Endodermal cell (in vitro differentiated cells): ENCODE data around the gene CKAP2L. TPM values are rescaled to one million over a fixed set of nuclear protein-coding genes. Genes with fewer than 3 reads are reported as not detected.

ENCODE experiments used
- DNase-seq: peaks from one replicate; pipeline ENCODE4 v3.0.0-alpha.2; 2017
- H3K27ac ChIP-seq: 2 replicates; pipeline ENCODE4 v1.5.1; 2013; ENCODE audit warnings: mild to moderate bottlenecking, low read depth, low read length, moderate library complexity
- H3K27me3 ChIP-seq: 2 replicates; pipeline ENCODE4 v1.6.1; 2013; ENCODE audit warnings: mild to moderate bottlenecking, low read length, moderate library complexity; ENCODE audit not compliant: insufficient read depth, control insufficient read depth, poor library complexity, severe bottlenecking
- H3K36me3 ChIP-seq: 2 replicates; pipeline ENCODE4 v1.7.0; 2013; ENCODE audit warnings: mild to moderate bottlenecking, low read length, moderate library complexity; ENCODE audit not compliant: control insufficient read depth, insufficient read depth
- H3K4me1 ChIP-seq: one replicate; pipeline ENCODE4 v1.7.0; 2013; ENCODE audit warnings: low read length; ENCODE audit not compliant: control insufficient read depth, insufficient read depth
- H3K4me3 ChIP-seq: 2 replicates; pipeline ENCODE4 v1.5.1; 2013; ENCODE audit warnings: mild to moderate bottlenecking, low read length, moderate library complexity
- H3K9ac ChIP-seq: 2 replicates; pipeline ENCODE4 v1.6.1; 2013; ENCODE audit warnings: mild to moderate bottlenecking, low read length, moderate library complexity; ENCODE audit not compliant: poor library complexity, severe bottlenecking; ENCODE audit errors: extremely low read depth
- H3K9me3 ChIP-seq: 2 replicates; pipeline ENCODE4 v1.6.1; 2013; ENCODE audit warnings: mild to moderate bottlenecking, low read length, moderate library complexity; ENCODE audit not compliant: control insufficient read depth
- H3K27ac Mint-ChIP-seq: 2 replicates; pipeline ENCODE4 v1.8.0; 2020; ENCODE audit warnings: mixed read lengths
- H3K27me3 Mint-ChIP-seq: 2 replicates; pipeline ENCODE4 v1.8.0; 2021; ENCODE audit warnings: mild to moderate bottlenecking, mixed read lengths; ENCODE audit not compliant: insufficient read depth
- H3K36me3 Mint-ChIP-seq: 2 replicates; pipeline ENCODE4 v1.8.0; 2020; ENCODE audit warnings: low read depth, mixed read lengths
- H3K4me1 Mint-ChIP-seq: 2 replicates; pipeline ENCODE4 v1.8.0; 2020; ENCODE audit warnings: mixed read lengths
- H3K4me3 Mint-ChIP-seq: 2 replicates; pipeline ENCODE4 v1.8.0; 2020; ENCODE audit warnings: mild to moderate bottlenecking, moderate library complexity, mixed read lengths
- H3K9me3 Mint-ChIP-seq: 2 replicates; pipeline ENCODE4 v1.8.0; 2020; ENCODE audit warnings: mild to moderate bottlenecking, mixed read lengths
- WGBS, 2 experiments: methylation state at CpG; one replicate each; pipeline versions ENCODE4 v1.1.5 to v1.1.7; 2013; ENCODE audit warnings: missing lambda C conversion rate in 2 of 2, mixed read lengths in 1 of 2; ENCODE audit not compliant: insufficient coverage in 1 of 2, insufficient read length in 1 of 2; 5-methylcytosine and 5-hydroxymethylcytosine counted together
- long read RNA-seq, 4 experiments: library from polyadenylated mRNA in 2 of 4; library from RNA in 1 of 4; library from capped mRNA in 1 of 4; stranded (forward) in 3 of 4; unstranded in 1 of 4; transcript quantifications; one replicate each; pipeline ENCODE4 v2.0.0, GENCODE V29; 2020 to 2021; ENCODE audit warnings: inconsistent platforms in 1 of 4
- polyA plus RNA-seq, 2 experiments: library from polyadenylated mRNA; stranded (reverse); fragments of 50-300 nt; gene quantifications; one replicate each; pipeline ENCODE4 v1.2.3, GENCODE V29; 2013
- total RNA-seq, 2 donors: library from RNA; stranded (reverse); fragmentation: NEBNext Ultra II Directional in 1 of 2; extraction: Animal tissue kit (Norgen Biotek cat#: 25700) in 1 of 2; gene quantifications; 2 replicates in 1 of 2; 3 replicates in 1 of 2; pipeline ENCODE4 v1.2.1, GENCODE V29; 2021
- TF ChIP-seq, protein P1 (sequence below): fragments of 200-600 bp; sonication (generic); conservative IDR thresholded peaks from 2 replicates; pipeline ENCODE4 v1.5.0; 2021; ENCODE audit warnings: antibody characterized with exemption, mild to moderate bottlenecking

CKAP2L gene, protein sequence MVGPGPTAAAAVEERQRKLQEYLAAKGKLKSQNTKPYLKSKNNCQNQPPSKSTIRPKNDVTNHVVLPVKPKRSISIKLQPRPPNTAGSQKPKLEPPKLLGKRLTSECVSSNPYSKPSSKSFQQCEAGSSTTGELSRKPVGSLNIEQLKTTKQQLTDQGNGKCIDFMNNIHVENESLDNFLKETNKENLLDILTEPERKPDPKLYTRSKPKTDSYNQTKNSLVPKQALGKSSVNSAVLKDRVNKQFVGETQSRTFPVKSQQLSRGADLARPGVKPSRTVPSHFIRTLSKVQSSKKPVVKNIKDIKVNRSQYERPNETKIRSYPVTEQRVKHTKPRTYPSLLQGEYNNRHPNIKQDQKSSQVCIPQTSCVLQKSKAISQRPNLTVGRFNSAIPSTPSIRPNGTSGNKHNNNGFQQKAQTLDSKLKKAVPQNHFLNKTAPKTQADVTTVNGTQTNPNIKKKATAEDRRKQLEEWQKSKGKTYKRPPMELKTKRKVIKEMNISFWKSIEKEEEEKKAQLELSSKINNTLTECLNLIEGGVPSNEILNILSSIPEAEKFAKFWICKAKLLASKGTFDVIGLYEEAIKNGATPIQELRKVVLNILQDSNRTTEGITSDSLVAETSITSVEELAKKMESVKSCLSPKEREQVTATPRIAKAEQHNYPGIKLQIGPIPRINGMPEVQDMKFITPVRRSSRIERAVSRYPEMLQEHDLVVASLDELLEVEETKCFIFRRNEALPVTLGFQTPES
- 10 to 100 TPM; 20.1 to 30.3 TPM for total RNA-seq
- polyA plus RNA-seq (2013, experiment 1 of 2), result 29.4 TPM
- 34.1 TPM for polyA plus RNA-seq (2013, experiment 2 of 2)
- long read RNA-seq, experiment 1, full-length matches to known transcripts, result 2 of 10 reads
- long read RNA-seq, experiment 1, partial matches to known transcripts, result 3 of 10 reads
- long read RNA-seq, experiment 1, other reads (novel, unspliced or antisense), result 5 of 10 reads
- long read RNA-seq, experiment 2, full-length matches to known transcripts, result 7 of 14 reads
- long read RNA-seq, experiment 2, partial matches to known transcripts, result 2 of 14 reads
- long read RNA-seq, experiment 2, other reads (novel, unspliced or antisense), result 5 of 14 reads
- long read RNA-seq, experiment 3, full-length matches to known transcripts, result 5 of 55 reads
- long read RNA-seq, experiment 3, partial matches to known transcripts, result 45 of 55 reads
- long read RNA-seq, experiment 3, other reads (novel, unspliced or antisense), result 5 of 55 reads
- long read RNA-seq, experiment 4, full-length matches to known transcripts, result 1 of 15 reads
- long read RNA-seq, experiment 4, partial matches to known transcripts, result 10 of 15 reads
- long read RNA-seq, experiment 4, other reads (novel, unspliced or antisense), result 4 of 15 reads

- TF ChIP-seq, protein P1, sequence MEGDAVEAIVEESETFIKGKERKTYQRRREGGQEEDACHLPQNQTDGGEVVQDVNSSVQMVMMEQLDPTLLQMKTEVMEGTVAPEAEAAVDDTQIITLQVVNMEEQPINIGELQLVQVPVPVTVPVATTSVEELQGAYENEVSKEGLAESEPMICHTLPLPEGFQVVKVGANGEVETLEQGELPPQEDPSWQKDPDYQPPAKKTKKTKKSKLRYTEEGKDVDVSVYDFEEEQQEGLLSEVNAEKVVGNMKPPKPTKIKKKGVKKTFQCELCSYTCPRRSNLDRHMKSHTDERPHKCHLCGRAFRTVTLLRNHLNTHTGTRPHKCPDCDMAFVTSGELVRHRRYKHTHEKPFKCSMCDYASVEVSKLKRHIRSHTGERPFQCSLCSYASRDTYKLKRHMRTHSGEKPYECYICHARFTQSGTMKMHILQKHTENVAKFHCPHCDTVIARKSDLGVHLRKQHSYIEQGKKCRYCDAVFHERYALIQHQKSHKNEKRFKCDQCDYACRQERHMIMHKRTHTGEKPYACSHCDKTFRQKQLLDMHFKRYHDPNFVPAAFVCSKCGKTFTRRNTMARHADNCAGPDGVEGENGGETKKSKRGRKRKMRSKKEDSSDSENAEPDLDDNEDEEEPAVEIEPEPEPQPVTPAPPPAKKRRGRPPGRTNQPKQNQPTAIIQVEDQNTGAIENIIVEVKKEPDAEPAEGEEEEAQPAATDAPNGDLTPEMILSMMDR, result no peak
- 0% methylated on average over 42 to 79 of the region's 79 CpGs for WGBS, 2 experiments
- H3K9me3 ChIP-seq, result peaks cover 13% of the 10 kb centered on the region
- no peaks in the 10 kb centered on the region for H3K27me3 ChIP-seq
- Mint-ChIP-seq H3K27ac (peak within 1 kb of the TSS; percentile 92), H3K27me3 (no peaks in the 10 kb centered on the region), H3K4me1 (peaks cover 25% of the 10 kb centered on the region), H3K36me3 (peaks cover 6% of the 10 kb centered on the region), H3K4me3 (peak within 1 kb of the TSS; percentile 96), H3K9me3 (peaks cover 9% of the 10 kb centered on the region)
- peak; percentile 98 for DNase-seq
- H3K4me1 ChIP-seq, result peaks cover 12% of the 10 kb centered on the region
- no peak within 1 kb of the TSS for H3K27ac ChIP-seq
- peaks cover 16% of the 10 kb centered on the region for H3K36me3 ChIP-seq
- peak within 1 kb of the TSS; percentile 88 for H3K4me3 ChIP-seq
- H3K9ac ChIP-seq, result peak within 1 kb of the TSS; percentile 40
Observed at GRCh38 chr2:112764071-112765044, at the start of gene CKAP2L. TSS of gene CKAP2L (minus strand) at chr2:112764609. CDS start at chr2:112764598, 11 bp downstream.

GRCh38 chr2:112813280-112813966 lies 49.0 kb upstream of the CKAP2L start:
- no peak for DNase-seq
- Mint-ChIP-seq H3K4me3 (no peak overlapping the region), H3K9me3 (no peaks in the 10 kb centered on the region), H3K27me3 (no peaks in the 10 kb centered on the region), H3K4me1 (peaks cover 7% of the 10 kb centered on the region), H3K27ac (no peak overlapping the region), H3K36me3 (no peaks in the 10 kb centered on the region)
- Histone ChIP-seq H3K9me3 (peaks cover 6% of the 10 kb centered on the region), H3K27ac (no peak overlapping the region), H3K4me1 (peaks cover 4% of the 10 kb centered on the region), H3K27me3 (no peaks in the 10 kb centered on the region), H3K9ac (no peak overlapping the region), H3K36me3 (no peaks in the 10 kb centered on the region), H3K4me3 (no peak overlapping the region)
- TF ChIP-seq, protein P1, result no peak
- WGBS, 2 experiments, result 92% methylated on average over 6 to 10 of the region's 10 CpGs
